Body of pancreas (tissue), 4 donors: ENCODE measurements around the gene ERC2. TPM values are rescaled to one million over a fixed set of nuclear protein-coding genes. Genes with fewer than 3 reads are reported as not detected.

Experiments
- ATAC-seq: fragments of 150-250 bp; one replicate; pipeline ENCODE4 v1.9.1; 2016
- DNase-seq, 4 donors: peaks; one replicate each; pipeline ENCODE4 v3.0.0-alpha.2; 2019
- H3K27ac ChIP-seq, 4 donors: fragments of 200-600 bp; sonication (generic); 1 replicate in 3 of 4; 2 replicates in 1 of 4; pipeline versions ENCODE4 v1.5.1 to v1.6.1; 2016 to 2019; ENCODE audit warnings: mild to moderate bottlenecking in 1 of 4, mixed read lengths in 1 of 4, moderate library complexity in 1 of 4
- H3K27me3 ChIP-seq, 2 donors: fragments of 200-600 bp; sonication (generic); one replicate each; pipeline ENCODE4 v1.6.0; 2016; ENCODE audit warnings: mild to moderate bottlenecking in 1 of 2
- H3K36me3 ChIP-seq, 2 donors: fragments of 200-600 bp; sonication (generic); replicated peaks in 1 of 2; 2 replicates each; pipeline ENCODE4 v1.5.1; 2016; ENCODE audit warnings: low read depth in 2 of 2; ENCODE audit not compliant: insufficient read depth in 1 of 2
- H3K4me1 ChIP-seq: fragments of 200-600 bp; sonication (generic); one replicate; pipeline ENCODE4 v1.6.0; 2016
- H3K4me3 ChIP-seq, 2 donors: fragments of 200-600 bp; sonication (generic); 1 replicate in 1 of 2; 2 replicates in 1 of 2; pipeline ENCODE4 v1.5.1; 2016 to 2019
- H3K9me3 ChIP-seq, 3 donors: fragments of 200-600 bp; sonication (generic); 1 replicate in 2 of 3; 2 replicates in 1 of 3; pipeline ENCODE4 v1.5.1; 2016
- POLR2A ChIP-seq, 3 donors: fragments of 450-650 bp; IDR thresholded peaks; one replicate each; pipeline ENCODE4 v1.6.1; 2016; ENCODE audit warnings: antibody characterized with exemption in 3 of 3, mild to moderate bottlenecking in 2 of 3
- WGBS, 2 donors: methylation state at CpG; one replicate each; pipeline ENCODE4 v1.1.5; 2017; 5-methylcytosine and 5-hydroxymethylcytosine counted together
- intact Hi-C: fragments of 100-400 bp; cut with DNase I; formaldehyde crosslinking; loops from one replicate; pipeline ENCODE4 v1.15.1; 2023
- total RNA-seq, 2 donors: library from RNA; depleted of rRNA; stranded (reverse); fragments of >200 nt; gene quantifications; one replicate each; pipeline ENCODE4 v1.1.0, GENCODE V29; 2016
- TF ChIP-seq, protein P1 (sequence below), 7 experiments: fragments of 450-650 bp in 4 of 7; fragments of 200-600 bp in 3 of 7; sonication (generic) in 3 of 7; IDR thresholded peaks; one replicate each; pipeline ENCODE4 v1.5.1; 2016 to 2019; ENCODE audit warnings: antibody characterized with exemption in 7 of 7

ERC2 gene
- total RNA-seq, 2 donors from 2014 or later: 4.0 to 4.7 TPM

DNA sequence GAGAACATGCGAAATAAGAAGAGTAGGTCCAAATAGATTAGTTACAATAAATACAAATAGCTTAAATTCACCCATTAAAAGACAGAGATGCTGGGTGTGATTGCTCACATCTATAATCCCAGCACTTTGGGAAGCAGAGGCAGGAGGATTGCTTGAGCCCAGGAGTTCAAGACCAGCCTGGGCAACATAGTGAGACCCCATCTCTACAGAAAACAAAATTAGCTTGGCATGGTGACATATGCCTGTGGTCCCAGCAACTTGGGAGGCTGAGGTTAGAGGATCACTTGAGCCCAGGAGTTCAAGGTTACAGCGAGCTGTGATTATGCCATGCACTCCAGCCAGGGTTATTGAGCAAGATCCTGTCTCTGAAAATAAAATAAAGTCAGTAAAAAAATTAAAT lies 872.1 kb downstream of the ERC2 start:
- DNase-seq: no peak
- TF ChIP-seq, protein P1, sequence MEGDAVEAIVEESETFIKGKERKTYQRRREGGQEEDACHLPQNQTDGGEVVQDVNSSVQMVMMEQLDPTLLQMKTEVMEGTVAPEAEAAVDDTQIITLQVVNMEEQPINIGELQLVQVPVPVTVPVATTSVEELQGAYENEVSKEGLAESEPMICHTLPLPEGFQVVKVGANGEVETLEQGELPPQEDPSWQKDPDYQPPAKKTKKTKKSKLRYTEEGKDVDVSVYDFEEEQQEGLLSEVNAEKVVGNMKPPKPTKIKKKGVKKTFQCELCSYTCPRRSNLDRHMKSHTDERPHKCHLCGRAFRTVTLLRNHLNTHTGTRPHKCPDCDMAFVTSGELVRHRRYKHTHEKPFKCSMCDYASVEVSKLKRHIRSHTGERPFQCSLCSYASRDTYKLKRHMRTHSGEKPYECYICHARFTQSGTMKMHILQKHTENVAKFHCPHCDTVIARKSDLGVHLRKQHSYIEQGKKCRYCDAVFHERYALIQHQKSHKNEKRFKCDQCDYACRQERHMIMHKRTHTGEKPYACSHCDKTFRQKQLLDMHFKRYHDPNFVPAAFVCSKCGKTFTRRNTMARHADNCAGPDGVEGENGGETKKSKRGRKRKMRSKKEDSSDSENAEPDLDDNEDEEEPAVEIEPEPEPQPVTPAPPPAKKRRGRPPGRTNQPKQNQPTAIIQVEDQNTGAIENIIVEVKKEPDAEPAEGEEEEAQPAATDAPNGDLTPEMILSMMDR (IDR thresholded peaks at IDR 0.05): no peak
- no peak for TF ChIP-seq POLR2A (IDR thresholded peaks at IDR 0.05)
- Histone ChIP-seq H3K27me3 (no peaks in the 10 kb centered on the region), H3K4me3 (no peak overlapping the region), H3K4me1 (no peaks in the 10 kb centered on the region), H3K9me3 (no peaks in the 10 kb centered on the region), H3K36me3 (no peaks in the 10 kb centered on the region), H3K27ac (no peak overlapping the region)
- ATAC-seq: no peak
- intact Hi-C loops: no loop called here
- 86 to 94% methylated on average over 2 of the region's 2 CpGs for WGBS, 2 donors

DNA sequence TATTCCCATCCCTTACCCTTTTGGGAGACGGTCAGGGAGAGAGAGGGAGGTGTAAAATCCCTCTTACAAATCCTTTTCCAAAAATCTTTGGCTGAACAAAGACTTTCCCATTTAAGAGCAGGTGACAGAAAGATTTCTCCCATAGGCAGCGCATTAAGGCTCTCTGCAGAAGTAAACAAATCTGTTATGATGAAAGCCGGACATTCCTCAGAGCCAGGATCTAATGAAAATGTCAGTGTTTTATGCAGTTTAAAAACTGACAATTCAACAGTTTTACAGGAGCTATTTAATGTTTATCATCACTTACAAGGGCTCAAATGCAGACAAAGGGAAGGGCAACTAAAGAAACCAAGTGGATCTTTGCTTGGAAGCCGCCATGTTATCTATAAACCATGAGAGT lies 872.8 kb downstream of the ERC2 start:
- Histone ChIP-seq H3K4me1 (no peaks in the 10 kb centered on the region), H3K27ac (no peak overlapping the region), H3K4me3 (no peak overlapping the region), H3K36me3 (no peaks in the 10 kb centered on the region), H3K9me3 (no peaks in the 10 kb centered on the region), H3K27me3 (no peaks in the 10 kb centered on the region)
- intact Hi-C loops: no loop called here
- ATAC-seq: no peak
- no peak for DNase-seq
- WGBS, 2 donors: 83 to 86% methylated on average over 4 of the region's 4 CpGs
- TF ChIP-seq POLR2A (IDR thresholded peaks at IDR 0.05): no peak
- TF ChIP-seq, protein P1 (IDR thresholded peaks at IDR 0.05): no peak

DNA sequence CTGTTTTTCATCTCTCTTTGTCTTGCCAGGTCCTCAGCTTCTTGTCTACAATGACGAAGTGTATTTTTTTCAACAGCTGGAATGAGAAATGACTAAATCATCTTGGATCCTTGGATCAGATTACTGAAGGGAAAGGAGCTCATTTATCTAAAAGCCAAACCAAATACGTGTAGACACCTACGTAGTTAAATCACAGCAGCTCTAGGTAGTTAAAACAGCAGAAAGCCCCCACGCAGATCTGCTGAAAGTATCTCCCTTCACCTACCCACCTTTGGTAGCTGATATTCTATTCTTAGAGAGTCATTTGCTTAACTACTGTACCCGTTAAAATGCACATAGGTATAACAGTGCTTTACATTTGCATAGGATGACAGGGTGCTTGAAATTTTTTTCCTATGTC lies 875.7 kb downstream of the ERC2 start:
- Histone ChIP-seq H3K36me3 (no peaks in the 10 kb centered on the region), H3K9me3 (no peaks in the 10 kb centered on the region), H3K4me1 (no peaks in the 10 kb centered on the region), H3K4me3 (no peak overlapping the region), H3K27ac (no peak overlapping the region), H3K27me3 (no peaks in the 10 kb centered on the region)
- no peak for TF ChIP-seq POLR2A (IDR thresholded peaks at IDR 0.05)
- TF ChIP-seq, protein P1 (IDR thresholded peaks at IDR 0.05): no peak
- intact Hi-C loops: no loop called here
- ATAC-seq (no peak), DNase-seq (no peak)
- 77 to 84% methylated on average over 5 of the region's 5 CpGs for WGBS, 2 donors

GRCh38 chr3:55591888-55592287 lies 876.4 kb downstream of the ERC2 start:
- no peak overlapping the region for H3K27ac ChIP-seq
- no peak for ATAC-seq

More at GRCh38 chr3:55591888-55592287, 876.4 kb downstream of the ERC2 start:
- H3K9me3 ChIP-seq: no peaks in the 10 kb centered on the region
- H3K27me3 ChIP-seq: no peaks in the 10 kb centered on the region
- H3K4me1 ChIP-seq: no peaks in the 10 kb centered on the region
- no peak overlapping the region for H3K4me3 ChIP-seq
- WGBS, 2 donors: 79 to 88% methylated on average over 5 of the region's 5 CpGs
- no peak for TF ChIP-seq POLR2A (IDR thresholded peaks at IDR 0.05)
- TF ChIP-seq, protein P1 (IDR thresholded peaks at IDR 0.05): no peak
- intact Hi-C loops: no loop called here
- DNase-seq: peak in 1 of 4 donors; percentile 52
- H3K36me3 ChIP-seq: no peaks in the 10 kb centered on the region
